Endometrial microvascular endothelial cells (primary cell): ENCODE data around the gene EIF3F. TPM values are rescaled to one million over a fixed set of nuclear protein-coding genes. Genes with fewer than 3 reads are reported as not detected.

Experiments used
- in situ Hi-C: cut with HindIII; loops from 2 replicates; pipeline ENCODE4 v1.10.0; 2017; ENCODE audit warnings: low sequenced_read_pairs, low pct_unique_long_range_greater_than_20kb; ENCODE audit errors: inconsistent ontology term
- total RNA-seq: library from RNA; depleted of rRNA; stranded (reverse); fragments of >200 nt; gene quantifications from one replicate; pipeline ENCODE4 v1.2.3, GENCODE V29; 2015; ENCODE audit errors: inconsistent ontology term

EIF3F gene
- total RNA-seq = 238 TPM

- in situ Hi-C loops = loop anchor here (25.0 kb wide), 1 partner anchor 100 kb away; no protein-coding TSS in a partner anchor
These were observed at the start of gene EIF3F for GRCh38 chr11:7986768-7987559. Gene EIF3F, plus strand, starts transcription at chr11:7987337. Its CDS starts 16 bp downstream, at chr11:7987353.

GRCh38 chr11:7941146-7941545 lies 46.0 kb upstream of the EIF3F start:
- in situ Hi-C loops = no loop called here

GRCh38 chr11:7941608-7942007 lies 45.5 kb upstream of the EIF3F start, which contains the start of gene OR10A3:
Gene OR10A3, minus strand, starts transcription at chr11:7941708. Its CDS starts 2,188 bp downstream, at chr11:7939520.
- in situ Hi-C loops = no loop called here

GRCh38 chr11:7944123-7944522 lies 43.0 kb upstream of the EIF3F start:
- in situ Hi-C loops = no loop called here

GRCh38 chr11:7949934-7950333 lies 37.2 kb upstream of the EIF3F start:
- in situ Hi-C loops = no loop called here

GRCh38 chr11:7955191-7955590 lies 31.9 kb upstream of the EIF3F start:
- in situ Hi-C loops = no loop called here

- in situ Hi-C loops = no loop called here
These were observed 22.9 kb upstream of the EIF3F start for GRCh38 chr11:7964261-7964660.

GRCh38 chr11:7964873-7965272 lies 22.3 kb upstream of the EIF3F start:
- in situ Hi-C loops = no loop called here

- in situ Hi-C loops = no loop called here
These were observed 21.8 kb upstream of the EIF3F start, which contains the start of gene NLRP10 for GRCh38 chr11:7965386-7965785. Gene NLRP10, minus strand, starts transcription at chr11:7965447. Its CDS starts 1,952 bp downstream, at chr11:7963495.

GRCh38 chr11:7967097-7967496 lies 20.0 kb upstream of the EIF3F start:
- in situ Hi-C loops = no loop called here

- in situ Hi-C loops = no loop called here
These were observed 19.3 kb upstream of the EIF3F start for GRCh38 chr11:7967826-7968225.

GRCh38 chr11:7968686-7969085 lies 18.5 kb upstream of the EIF3F start:
- in situ Hi-C loops = no loop called here

- in situ Hi-C loops = no loop called here
These were observed 17.1 kb upstream of the EIF3F start for GRCh38 chr11:7969756-7970646.

- in situ Hi-C loops = no loop called here
These were observed 15.3 kb upstream of the EIF3F start for GRCh38 chr11:7971846-7972245.

- in situ Hi-C loops = no loop called here
These were observed 14.1 kb upstream of the EIF3F start for GRCh38 chr11:7973011-7973410.

GRCh38 chr11:7974668-7975067 lies 12.5 kb upstream of the EIF3F start:
- in situ Hi-C loops = loop anchor here (25.0 kb wide), 1 partner anchor 87 kb away; no protein-coding TSS in a partner anchor

GRCh38 chr11:7977232-7977917 lies 9.8 kb upstream of the EIF3F start:
- in situ Hi-C loops = loop anchor here (25.0 kb wide), 1 partner anchor 90 kb away; no protein-coding TSS in a partner anchor

GRCh38 chr11:7981619-7982157 lies 5.4 kb upstream of the EIF3F start:
- in situ Hi-C loops = loop anchor here (25.0 kb wide), 1 partner anchor 94 kb away; no protein-coding TSS in a partner anchor
